Loucy (cell line): Measurements from ENCODE around the gene PLXNB3.

Experiments
- H2AFZ ChIP-seq: fragments of 200-600 bp; sonication (generic); 2 replicates; pipeline ENCODE4 v1.6.0; 2016; ENCODE audit warnings: antibody characterized with exemption, mild to moderate bottlenecking, low read length, moderate library complexity
- H3F3A ChIP-seq: fragments of 200-600 bp; 2 replicates; pipeline ENCODE4 v1.6.0; 2016; ENCODE audit warnings: antibody characterized with exemption, low read depth, mild to moderate bottlenecking
- H3K27me3 ChIP-seq: fragments of 200-600 bp; sonication (generic); 2 replicates; pipeline ENCODE4 v1.6.1; 2014; ENCODE audit warnings: low read length, mild to moderate bottlenecking; ENCODE audit not compliant: insufficient read depth, poor library complexity, severe bottlenecking
- H3K36me3 ChIP-seq: fragments of 200-600 bp; sonication (generic); 2 replicates; pipeline ENCODE4 v1.6.1; 2016; ENCODE audit warnings: low read length; ENCODE audit not compliant: insufficient read depth
- H3K4me1 ChIP-seq: fragments of 200-600 bp; sonication (generic); 2 replicates; pipeline ENCODE4 v1.5.1; 2014; ENCODE audit warnings: low read length, mild to moderate bottlenecking; ENCODE audit not compliant: insufficient read depth, poor library complexity, severe bottlenecking
- H3K4me2 ChIP-seq: fragments of 200-600 bp; sonication (generic); 2 replicates; pipeline ENCODE4 v1.6.0; 2014; ENCODE audit warnings: antibody characterized with exemption, low read length, low read depth, mild to moderate bottlenecking; ENCODE audit not compliant: poor library complexity, severe bottlenecking
- H3K4me3 ChIP-seq: fragments of 200-600 bp; sonication (generic); 2 replicates; pipeline ENCODE4 v1.5.1; 2014; ENCODE audit warnings: low read length, mild to moderate bottlenecking, mixed read lengths; ENCODE audit not compliant: poor library complexity, severe bottlenecking
- H3K79me2 ChIP-seq: fragments of 200-600 bp; sonication (generic); 2 replicates; pipeline ENCODE4 v1.6.1; 2014; ENCODE audit warnings: low read length; ENCODE audit not compliant: insufficient read depth
- H3K9ac ChIP-seq: fragments of 200-600 bp; sonication (generic); 2 replicates; pipeline ENCODE4 v1.6.0; 2014; ENCODE audit warnings: mild to moderate bottlenecking, low read depth, low read length, moderate library complexity; ENCODE audit not compliant: poor library complexity, severe bottlenecking
- H3K9me2 ChIP-seq: fragments of 200-600 bp; sonication (generic); replicated peaks from 2 replicates; pipeline ENCODE4 v1.6.1; 2016; ENCODE audit warnings: low read depth, low read length, mixed read lengths
- H3K9me3 ChIP-seq: fragments of 200-600 bp; sonication (generic); 2 replicates; pipeline ENCODE4 v1.6.1; 2014; ENCODE audit warnings: mild to moderate bottlenecking, antibody characterized with exemption, low read length, low read depth; ENCODE audit not compliant: insufficient read depth
- H4K20me1 ChIP-seq: fragments of 200-600 bp; sonication (generic); 2 replicates; pipeline ENCODE4 v1.6.0; 2014; ENCODE audit warnings: antibody characterized with exemption, low read length, mild to moderate bottlenecking; ENCODE audit not compliant: insufficient read depth, poor library complexity, severe bottlenecking
- EZH2phosphoT487 ChIP-seq: fragments of 200-600 bp; IDR thresholded peaks from 2 replicates; pipeline ENCODE4 v1.6.1; 2018; ENCODE audit warnings: antibody characterized with exemption, mild to moderate bottlenecking, moderate library complexity, borderline replicate concordance
- TF ChIP-seq, protein P1 (sequence below): fragments of 200-600 bp; sonication (generic); conservative IDR thresholded peaks from 2 replicates; pipeline ENCODE4 v1.5.1; 2014; ENCODE audit warnings: mild to moderate bottlenecking, antibody characterized with exemption, low read length

PLXNB3 gene

GRCh38 chrX:153736071-153736820, 27.8 kb upstream of the PLXNB3 start:
- Histone ChIP-seq H2AFZ (no peak overlapping the region), H3K79me2 (no peaks in the 10 kb centered on the region), H3F3A (no peaks in the 10 kb centered on the region), H3K4me2 (no peak overlapping the region), H3K9me3 (no peaks in the 10 kb centered on the region), H3K4me1 (peaks cover 9% of the 10 kb centered on the region), H3K36me3 (no peaks in the 10 kb centered on the region), H3K4me3 (no peak overlapping the region), H4K20me1 (no peaks in the 10 kb centered on the region), H3K9ac (no peak overlapping the region), H3K27me3 (no peaks in the 10 kb centered on the region), H3K9me2 (no peaks in the 10 kb centered on the region)
- TF ChIP-seq, protein P1, sequence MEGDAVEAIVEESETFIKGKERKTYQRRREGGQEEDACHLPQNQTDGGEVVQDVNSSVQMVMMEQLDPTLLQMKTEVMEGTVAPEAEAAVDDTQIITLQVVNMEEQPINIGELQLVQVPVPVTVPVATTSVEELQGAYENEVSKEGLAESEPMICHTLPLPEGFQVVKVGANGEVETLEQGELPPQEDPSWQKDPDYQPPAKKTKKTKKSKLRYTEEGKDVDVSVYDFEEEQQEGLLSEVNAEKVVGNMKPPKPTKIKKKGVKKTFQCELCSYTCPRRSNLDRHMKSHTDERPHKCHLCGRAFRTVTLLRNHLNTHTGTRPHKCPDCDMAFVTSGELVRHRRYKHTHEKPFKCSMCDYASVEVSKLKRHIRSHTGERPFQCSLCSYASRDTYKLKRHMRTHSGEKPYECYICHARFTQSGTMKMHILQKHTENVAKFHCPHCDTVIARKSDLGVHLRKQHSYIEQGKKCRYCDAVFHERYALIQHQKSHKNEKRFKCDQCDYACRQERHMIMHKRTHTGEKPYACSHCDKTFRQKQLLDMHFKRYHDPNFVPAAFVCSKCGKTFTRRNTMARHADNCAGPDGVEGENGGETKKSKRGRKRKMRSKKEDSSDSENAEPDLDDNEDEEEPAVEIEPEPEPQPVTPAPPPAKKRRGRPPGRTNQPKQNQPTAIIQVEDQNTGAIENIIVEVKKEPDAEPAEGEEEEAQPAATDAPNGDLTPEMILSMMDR: no peak
- no peak for TF ChIP-seq EZH2phosphoT487

- Histone ChIP-seq H2AFZ (no peak overlapping the region), H3K9ac (no peak overlapping the region), H4K20me1 (no peaks in the 10 kb centered on the region), H3K79me2 (no peaks in the 10 kb centered on the region), H3K4me3 (no peak overlapping the region), H3K9me3 (no peaks in the 10 kb centered on the region), H3K4me2 (no peak overlapping the region), H3K36me3 (no peaks in the 10 kb centered on the region), H3K27me3 (no peaks in the 10 kb centered on the region), H3K4me1 (peaks cover 9% of the 10 kb centered on the region), H3F3A (no peaks in the 10 kb centered on the region), H3K9me2 (no peaks in the 10 kb centered on the region)
- TF ChIP-seq, protein P1: no peak
- no peak for TF ChIP-seq EZH2phosphoT487
Observed at GRCh38 chrX:153736871-153737441, 27.1 kb upstream of the PLXNB3 start.

DNA sequence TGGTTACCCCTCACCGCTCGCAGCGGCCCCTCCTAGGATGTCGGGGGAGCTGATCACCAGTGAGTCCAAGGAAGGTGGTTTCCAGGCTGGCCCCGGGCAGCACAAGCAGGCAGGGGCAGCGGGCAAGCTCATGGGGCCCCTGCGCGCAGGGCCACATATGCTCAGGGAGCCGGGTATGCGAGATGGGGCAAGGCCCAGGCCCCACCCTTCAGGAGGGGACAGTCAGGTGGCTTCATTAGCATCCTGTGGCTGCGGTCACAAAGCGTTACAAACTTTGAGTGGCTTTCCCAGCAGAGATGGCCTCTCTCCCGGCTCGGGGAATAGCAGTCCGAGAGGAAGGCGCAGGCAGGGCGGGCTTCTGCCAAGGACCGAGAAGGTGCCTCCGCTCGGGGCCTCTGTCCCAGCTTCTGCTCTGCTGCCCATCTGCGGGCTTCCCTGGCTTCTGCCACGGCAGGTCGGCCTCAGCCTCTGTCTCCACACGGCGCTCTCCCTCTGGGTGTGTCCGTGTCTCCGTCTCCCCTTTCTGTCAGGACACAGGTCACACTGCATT, 25.9 kb upstream of the PLXNB3 start:
- Histone ChIP-seq H3K9me2 (no peaks in the 10 kb centered on the region), H4K20me1 (no peaks in the 10 kb centered on the region), H3K9me3 (no peaks in the 10 kb centered on the region), H3K79me2 (no peaks in the 10 kb centered on the region), H3K4me3 (no peak overlapping the region), H3F3A (no peaks in the 10 kb centered on the region), H2AFZ (no peak overlapping the region), H3K4me1 (peaks cover 9% of the 10 kb centered on the region), H3K27me3 (no peaks in the 10 kb centered on the region), H3K4me2 (no peak overlapping the region), H3K36me3 (no peaks in the 10 kb centered on the region), H3K9ac (no peak overlapping the region)
- TF ChIP-seq, protein P1: no peak
- no peak for TF ChIP-seq EZH2phosphoT487
